HG02840 (cell line): ENCODE results near the gene PODXL.
"Not testable (repeated sequence)": the region's sequence is repeated elsewhere in the genome, so short reads cannot be mapped to it uniquely, and the experiment has no call there.

Experiments
- ATAC-seq: cut with Tn5 transposase; IDR thresholded peaks from one replicate; pipeline ENCODE4 v1.9.1; 2021; ENCODE audit warnings: mild to moderate bottlenecking, moderate library complexity, moderate number of reproducible peaks; ENCODE audit not compliant: unreplicated experiment, low FRiP score

The PODXL gene

GRCh38 chr7:131515471-131515870 lies 41.0 kb downstream of the PODXL start:
- ATAC-seq = not testable (repeated sequence)

DNA sequence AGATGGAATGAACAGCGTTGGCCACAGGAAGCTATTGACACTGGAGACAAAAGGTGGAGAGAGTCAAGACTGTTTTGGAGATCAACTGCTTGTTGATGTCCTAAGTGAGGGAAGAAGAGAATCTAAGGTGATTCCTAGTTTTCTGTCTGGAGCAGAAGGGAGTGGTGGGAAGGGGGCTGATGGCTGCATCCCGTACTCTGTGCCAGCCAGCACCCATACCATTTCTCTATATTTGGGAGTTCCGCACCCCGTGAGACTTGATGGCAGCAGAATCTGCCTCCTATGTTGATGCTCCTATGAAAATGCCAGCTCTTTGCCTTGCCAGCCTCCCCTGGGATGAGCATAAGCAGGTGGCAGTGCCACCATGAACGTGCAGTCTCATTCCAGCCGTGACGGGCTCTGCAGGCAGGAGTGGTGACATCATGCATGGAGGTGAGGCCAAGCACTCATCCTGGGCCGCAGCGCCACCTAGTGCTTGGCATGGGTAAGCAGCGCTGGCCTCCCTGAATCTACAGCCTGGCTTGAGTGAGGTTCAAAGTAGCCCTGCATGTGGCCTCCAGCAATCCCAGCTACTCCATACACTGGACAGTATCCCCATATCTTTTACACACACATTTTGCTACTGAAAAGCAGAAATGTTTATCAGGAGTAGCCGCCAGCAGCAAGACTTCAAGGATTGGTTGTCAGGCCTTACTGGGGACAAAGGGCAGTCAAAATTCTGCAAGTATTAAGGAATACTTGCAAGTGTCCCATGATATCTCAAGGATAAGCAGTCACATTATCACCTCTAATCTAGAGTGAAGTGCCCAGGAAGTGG lies 43.0 kb downstream of the PODXL start:
- ATAC-seq = peak; percentile 81

GRCh38 chr7:131511774-131512535 lies 44.5 kb downstream of the PODXL start:
- ATAC-seq = no peak

- no peak for ATAC-seq
Observed at GRCh38 chr7:131511071-131511470, 45.4 kb downstream of the PODXL start.

DNA sequence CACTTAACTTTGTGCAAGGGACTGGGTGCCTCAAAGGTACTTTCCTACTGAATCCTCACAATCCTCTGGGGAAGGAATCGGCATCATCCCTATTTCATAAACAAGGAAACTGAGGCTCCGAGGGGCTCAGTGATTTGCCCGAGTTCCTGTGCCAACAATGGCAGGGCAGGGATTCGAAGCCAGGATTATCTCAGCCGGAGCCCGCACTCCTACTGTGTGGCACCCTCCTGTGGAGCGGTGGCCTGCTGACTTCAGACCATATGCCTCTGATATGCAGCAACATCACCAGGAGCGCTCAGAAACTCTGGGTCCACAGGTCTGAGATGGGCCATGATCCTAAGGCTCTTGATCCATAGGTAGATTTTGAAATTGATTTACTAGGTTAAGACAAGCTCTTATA lies 46.6 kb downstream of the PODXL start:
- no peak for ATAC-seq

- no peak for ATAC-seq
Observed at GRCh38 chr7:131508754-131509486, 47.5 kb downstream of the PODXL start.

- no peak for ATAC-seq
Observed at GRCh38 chr7:131507592-131508331, 48.7 kb downstream of the PODXL start.

- no peak for ATAC-seq
Observed at GRCh38 chr7:131506597-131506996, 49.8 kb downstream of the PODXL start.

- ATAC-seq = no peak
Observed at GRCh38 chr7:131505636-131506557, 50.5 kb downstream of the PODXL start.

DNA sequence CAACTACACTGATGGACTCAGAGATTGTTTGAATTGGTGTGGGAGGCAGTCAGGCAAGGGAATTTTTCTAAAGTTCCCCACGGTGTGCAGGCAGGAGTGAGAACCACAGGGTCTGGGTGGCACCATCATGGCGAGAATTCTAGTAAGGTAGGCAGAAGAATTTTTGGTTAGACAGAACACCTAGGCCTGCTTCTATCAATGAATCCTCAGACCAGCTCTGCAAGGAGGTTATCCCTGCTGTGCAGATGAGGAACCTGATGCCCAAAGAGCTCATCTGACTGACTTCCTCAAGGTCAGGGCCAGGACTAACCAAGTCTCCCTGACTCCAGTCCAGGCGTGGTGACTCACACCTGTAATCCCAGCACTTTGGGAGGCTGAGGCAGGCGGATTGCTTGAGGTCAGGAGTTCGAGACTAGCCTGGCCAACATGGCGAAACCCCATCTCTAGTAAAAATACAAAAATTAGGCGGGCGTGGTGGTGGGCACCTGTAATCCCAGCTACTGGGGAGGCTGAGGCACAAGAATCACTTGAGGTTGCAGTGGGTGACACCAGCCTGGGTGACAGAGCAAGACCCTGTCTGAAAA lies 51.3 kb downstream of the PODXL start:
- not testable (repeated sequence) for ATAC-seq

GRCh38 chr7:131504157-131504899 lies 52.1 kb downstream of the PODXL start:
- ATAC-seq = no peak

DNA sequence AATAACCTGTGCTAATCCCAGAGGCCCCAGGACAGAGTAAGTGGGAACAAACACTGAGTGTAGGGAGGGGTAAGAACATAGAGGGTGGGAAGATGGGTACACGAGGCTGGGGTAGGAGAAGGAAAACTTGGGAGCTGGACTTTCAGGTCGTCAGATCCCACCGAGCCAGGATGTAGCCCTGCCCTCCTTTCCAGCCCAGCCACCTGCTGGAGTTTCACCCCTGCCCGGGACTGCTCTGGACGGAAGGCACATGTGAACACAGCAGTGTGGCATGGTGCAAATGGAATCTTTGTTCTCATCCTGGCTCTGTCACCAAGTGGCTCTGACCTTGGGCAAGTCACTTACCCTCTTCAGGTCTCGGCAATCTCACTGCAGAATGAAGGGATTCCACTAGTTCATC lies 52.8 kb downstream of the PODXL start:
- ATAC-seq = no peak

- no peak for ATAC-seq
Observed at GRCh38 chr7:131502810-131503508, 53.5 kb downstream of the PODXL start.

GRCh38 chr7:131501930-131502685 lies 54.3 kb downstream of the PODXL start:
- no peak for ATAC-seq

DNA sequence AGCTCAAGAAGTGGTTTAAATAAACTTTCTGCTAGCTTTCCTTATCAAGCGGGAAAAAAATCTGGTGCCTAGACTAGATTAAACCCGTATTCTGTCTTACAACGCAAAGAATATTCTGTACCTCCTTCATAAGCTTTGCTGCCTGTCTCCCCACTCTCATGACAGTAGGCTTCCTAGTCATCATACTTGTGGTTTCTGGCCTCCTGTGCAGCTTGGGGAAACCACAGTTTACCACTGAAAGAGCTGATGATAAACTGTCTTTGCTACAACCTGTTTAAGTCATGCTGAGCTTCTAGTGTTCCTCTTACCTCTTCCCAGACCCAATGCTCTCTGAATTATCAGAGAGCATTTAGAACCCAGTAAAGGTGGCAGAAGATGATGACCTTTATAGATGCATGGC lies 55.0 kb downstream of the PODXL start:
- peak; percentile 55 for ATAC-seq

GRCh38 chr7:131500357-131500756 lies 56.1 kb downstream of the PODXL start:
- no peak for ATAC-seq

GRCh38 chr7:131499801-131500200 lies 56.6 kb downstream of the PODXL start:
- no peak for ATAC-seq
